GM12878 (cell line): ENCODE data around the gene TIMM21. TPM values are rescaled to one million over a fixed set of nuclear protein-coding genes. Genes with fewer than 3 reads are reported as not detected.

ENCODE experiments used
- ATAC-seq: fragments of 200-7000 bp; cut with Tn5 transposase; 3 replicates; pipeline ENCODE4 v1.9.1; 2020; ENCODE audit warnings: mild to moderate bottlenecking, moderate library complexity
- BruUV-seq: library from RNA; stranded (reverse); fragments of 400-500 nt; replicated peaks from 2 replicates; lab custom pipeline; 2021; lab: Mats Ljungman, UMichigan
- CTCF ChIA-PET: fragments of 300-600 bp; sonication (Branson Sonifier 250); formaldehyde crosslinking; extraction: SDS; loops from one replicate; lab custom pipeline; 2021; ENCODE audit warnings: inconsistent platforms; lab: Yijun Ruan, JAX
- POLR2A ChIA-PET: fragments of 350-600 bp; formaldehyde crosslinking; extraction: SDS; loops from one replicate; lab custom pipeline; 2021; ENCODE audit warnings: inconsistent platforms; lab: Charles Lee
- RAD21 ChIA-PET: fragments of 300-600 bp; sonication (Branson Sonifier 250); formaldehyde crosslinking; loops from one replicate; lab custom pipeline; 2023; ENCODE audit warnings: antibody characterized with exemption; ENCODE audit not compliant: unreplicated experiment; lab: Charles Lee
- SMC1A ChIA-PET: fragments of 300-600 bp; sonication (Branson Sonifier 250); formaldehyde crosslinking; loops from one replicate; lab custom pipeline; 2023; ENCODE audit not compliant: unreplicated experiment, uncharacterized antibody; lab: Charles Lee
- DNase-seq: peaks from one replicate; pipeline ENCODE4 v3.0.0-alpha.2; 2011; ENCODE audit warnings: low read depth, low spot score
- FAIRE-seq: peaks from 3 replicates; lab custom pipeline; 2011; peaks lifted over from hg19 to GRCh38; lab: Jason Lieb, UNC
- H2AFZ ChIP-seq: 2 replicates; pipeline ENCODE4 v1.6.0; 2011; ENCODE audit warnings: low read depth, low read length, control low read depth; ENCODE audit not compliant: control insufficient read depth
- H3K27ac ChIP-seq: 2 replicates; pipeline ENCODE4 v1.5.1; 2011; ENCODE audit warnings: control low read depth; ENCODE audit not compliant: control insufficient read depth, insufficient read depth
- H3K27me3 ChIP-seq, 2 experiments: replicated peaks in 1 of 2; 2 replicates each; pipeline versions ENCODE4 v1.6.0 to v1.6.1; 2011; ENCODE audit warnings: low read length in 1 of 2; ENCODE audit not compliant: control insufficient read depth in 2 of 2, insufficient read depth in 2 of 2
- H3K36me3 ChIP-seq, 2 experiments: 2 replicates each; pipeline ENCODE4 v1.5.1; 2011; ENCODE audit warnings: low read length in 1 of 2; ENCODE audit not compliant: control insufficient read depth in 2 of 2, insufficient read depth in 2 of 2
- H3K4me1 ChIP-seq: 2 replicates; pipeline ENCODE4 v1.6.1; 2011; ENCODE audit warnings: mild to moderate bottlenecking, low read length, moderate library complexity, mixed read lengths; ENCODE audit not compliant: control insufficient read depth, insufficient read depth
- H3K4me2 ChIP-seq: 2 replicates; pipeline ENCODE4 v1.6.0; 2011; ENCODE audit warnings: control low read depth; ENCODE audit not compliant: control insufficient read depth, insufficient read depth
- H3K4me3 ChIP-seq: fragments of 200-600 bp; sonication (generic); 2 replicates; pipeline ENCODE4 v1.5.1; 2016
- H3K79me2 ChIP-seq: 2 replicates; pipeline ENCODE4 v1.6.0; 2011; ENCODE audit warnings: low read length; ENCODE audit not compliant: control insufficient read depth, insufficient read depth
- H3K9ac ChIP-seq: 2 replicates; pipeline ENCODE4 v1.8.0; 2011; ENCODE audit warnings: low read length, control low read depth, mixed read lengths; ENCODE audit not compliant: control insufficient read depth, insufficient read depth
- H3K9me3 ChIP-seq: replicated peaks from 3 replicates; pipeline ENCODE4 v1.5.1; 2011; ENCODE audit warnings: mild to moderate bottlenecking, low read length; ENCODE audit not compliant: control insufficient read depth, insufficient read depth
- H4K20me1 ChIP-seq: 2 replicates; pipeline ENCODE4 v1.6.0; 2011; ENCODE audit not compliant: control insufficient read depth, insufficient read depth
- EED ChIP-seq: sonication (generic); IDR thresholded peaks from 2 replicates; pipeline ENCODE4 v1.6.1; 2016; ENCODE audit warnings: antibody characterized with exemption, low read depth
- EGR1 ChIP-seq, 2 experiments: IDR thresholded peaks; 1 replicate in 1 of 2; 2 replicates in 1 of 2; pipeline ENCODE4 v1.6.1; 2011 to 2012; ENCODE audit warnings: low read depth in 2 of 2, low read length in 2 of 2, borderline replicate concordance in 1 of 2, mild to moderate bottlenecking in 1 of 2, moderate library complexity in 1 of 2
- NFXL1 ChIP-seq: fragments of 450-650 bp; IDR thresholded peaks from 2 replicates; pipeline ENCODE4 v1.6.1; 2017; ENCODE audit warnings: antibody characterized with exemption, mild to moderate bottlenecking, borderline replicate concordance
- NFYB ChIP-seq: IDR thresholded peaks from 2 replicates; pipeline ENCODE4 v1.6.1; 2011; ENCODE audit warnings: low read depth, mild to moderate bottlenecking, low read length, improper control_type of control experiment, moderate library complexity; ENCODE audit not compliant: insufficient read depth
- RAD21 ChIP-seq: IDR thresholded peaks from 2 replicates; pipeline ENCODE4 v1.6.1; 2011; ENCODE audit warnings: mild to moderate bottlenecking, low read depth, low read length, moderate library complexity; ENCODE audit not compliant: insufficient read depth
- RFX5 ChIP-seq: IDR thresholded peaks from 2 replicates; pipeline ENCODE4 v1.6.1; 2011; ENCODE audit warnings: low read depth, low read length, improper control_type of control experiment
- SIN3A ChIP-seq: IDR thresholded peaks from 2 replicates; pipeline ENCODE4 v1.6.1; 2012; ENCODE audit warnings: low read depth, low read length, improper control_type of control experiment
- SMAD1 ChIP-seq: fragments of 450-650 bp; IDR thresholded peaks from 2 replicates; pipeline ENCODE4 v1.6.1; 2018; ENCODE audit warnings: mild to moderate bottlenecking, low read depth; ENCODE audit not compliant: partially characterized antibody
- SREBF2 ChIP-seq: IDR thresholded peaks from 2 replicates; pipeline ENCODE4 v1.6.1; 2012; ENCODE audit warnings: mild to moderate bottlenecking, low read length
- ZBED1 ChIP-seq: IDR thresholded peaks from 2 replicates; pipeline ENCODE4 v1.6.1; 2016; ENCODE audit warnings: borderline replicate concordance
- ZNF217 ChIP-seq: fragments of 450-650 bp; IDR thresholded peaks from 2 replicates; pipeline ENCODE4 v1.6.1; 2017; ENCODE audit warnings: antibody characterized with exemption, mild to moderate bottlenecking
- WGBS: methylation state at CpG from one replicate; pipeline ENCODE4 v1.1.6; 2016; ENCODE audit warnings: low lambda C conversion rate; ENCODE audit not compliant: insufficient replicate concordance, insufficient coverage; ENCODE audit errors: missing lambda C conversion rate; 5-methylcytosine and 5-hydroxymethylcytosine counted together
- in situ Hi-C: fragments of 300-500 bp; cut with MboI; formaldehyde crosslinking; loops from 9 replicates; pipeline ENCODE4 v1.14.3; 2018; ENCODE audit warnings: mixed read lengths
- intact Hi-C: fragments of 100-400 bp; cut with micrococcal nuclease; formaldehyde crosslinking; loops from one replicate; pipeline ENCODE4 v1.14.2; 2022; ENCODE audit not compliant: unreplicated experiment
- polyA plus RNA-seq, 11 experiments: library from polyadenylated mRNA; depleted of rRNA in 4 of 11; unstranded in 6 of 11; stranded (reverse) in 5 of 11; fragments of >200 nt; fragmentation: Nextera tagmentation in 4 of 11; fragmentation: Illumina TruSeq in 1 of 11; extraction: Ambion mirVana in 4 of 11; extraction: Trizol in 1 of 11; gene quantifications; 1 replicate in 1 of 11; 2 replicates in 10 of 11; pipeline versions ENCODE4 v1.2.1 to v1.2.3, GENCODE V29; 2011 to 2016; ENCODE audit warnings: inconsistent platforms in 2 of 11, missing spikeins in 2 of 11, low read depth in 1 of 11
- total RNA-seq, 4 experiments: library from RNA; depleted of rRNA in 3 of 4; stranded (reverse); fragments of >200 nt in 3 of 4; fragmentation: Illumina TruSeq in 1 of 4; extraction: Trizol in 1 of 4; gene quantifications; 2 replicates each; pipeline versions ENCODE4 v1.2.1 to v1.2.3, GENCODE V29; 2013 to 2021
- TF ChIP-seq, protein P1 (sequence below): IDR thresholded peaks from 2 replicates; pipeline ENCODE4 v1.6.1; 2012; ENCODE audit warnings: low read length, inconsistent platforms
- TF ChIP-seq, protein P2 (sequence below): fragments of 150-350 bp; IDR thresholded peaks from 2 replicates; pipeline ENCODE4 v1.6.1; 2016; ENCODE audit warnings: low read depth, low read length
- TF ChIP-seq, protein P3 (sequence below): IDR thresholded peaks from 2 replicates; pipeline ENCODE4 v1.6.1; 2011; ENCODE audit warnings: borderline replicate concordance, low read depth, mild to moderate bottlenecking, moderate library complexity, low read length; ENCODE audit not compliant: insufficient read depth, poor library complexity, severe bottlenecking
- TF ChIP-seq, protein P4 (sequence below): fragments of 450-650 bp; IDR thresholded peaks from 2 replicates; pipeline ENCODE4 v1.6.1; 2017; ENCODE audit warnings: antibody characterized with exemption, mild to moderate bottlenecking, moderate library complexity

The TIMM21 gene
- total and polyA plus RNA-seq, 10 of the 15 experiments (the other 5 are each of a cell fraction or from before 2014, with no cell fraction given), result 39.5 to 203 (median 83.4) TPM

DNA sequence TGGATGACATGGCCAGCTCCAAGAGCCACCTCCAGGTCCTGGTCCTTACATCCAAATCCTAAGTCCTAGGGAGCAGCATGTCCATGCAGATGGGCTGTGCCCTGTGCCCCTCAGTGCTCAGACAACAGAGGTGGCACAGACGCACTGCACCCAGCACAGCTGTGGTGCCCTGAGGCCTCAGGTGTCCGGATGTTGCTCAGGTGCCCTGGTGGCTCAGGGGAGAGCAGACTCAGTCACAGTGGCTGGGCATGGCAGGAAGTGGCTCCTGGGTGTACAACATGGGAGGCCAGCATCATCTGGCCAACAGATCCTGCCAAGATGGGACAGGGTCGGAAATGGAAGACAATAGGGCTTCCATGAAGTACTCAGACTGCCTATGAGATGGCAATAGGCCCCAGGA, 50.1 kb downstream of the TIMM21 start:
- ATAC-seq, result no peak
- POLR2A ChIA-PET, result no interaction called here
- FAIRE-seq, result no peak
- TF ChIP-seq SREBF2 (no peak), EED (no peak), EGR1 (IDR thresholded peaks at IDR 0.05; ENCODE audit: borderline replicate concordance in 1 of 2, low read depth in 2 of 2, low read length in 2 of 2) (no peak), RFX5 (no peak), NFXL1 (no peak), ZBED1 (no peak), NFYB (no peak), SIN3A (no peak), ZNF217 (no peak), SMAD1 (no peak), RAD21 (no peak)
- TF ChIP-seq, protein P1, sequence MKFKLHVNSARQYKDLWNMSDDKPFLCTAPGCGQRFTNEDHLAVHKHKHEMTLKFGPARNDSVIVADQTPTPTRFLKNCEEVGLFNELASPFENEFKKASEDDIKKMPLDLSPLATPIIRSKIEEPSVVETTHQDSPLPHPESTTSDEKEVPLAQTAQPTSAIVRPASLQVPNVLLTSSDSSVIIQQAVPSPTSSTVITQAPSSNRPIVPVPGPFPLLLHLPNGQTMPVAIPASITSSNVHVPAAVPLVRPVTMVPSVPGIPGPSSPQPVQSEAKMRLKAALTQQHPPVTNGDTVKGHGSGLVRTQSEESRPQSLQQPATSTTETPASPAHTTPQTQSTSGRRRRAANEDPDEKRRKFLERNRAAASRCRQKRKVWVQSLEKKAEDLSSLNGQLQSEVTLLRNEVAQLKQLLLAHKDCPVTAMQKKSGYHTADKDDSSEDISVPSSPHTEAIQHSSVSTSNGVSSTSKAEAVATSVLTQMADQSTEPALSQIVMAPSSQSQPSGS, result no peak
- TF ChIP-seq, protein P2, sequence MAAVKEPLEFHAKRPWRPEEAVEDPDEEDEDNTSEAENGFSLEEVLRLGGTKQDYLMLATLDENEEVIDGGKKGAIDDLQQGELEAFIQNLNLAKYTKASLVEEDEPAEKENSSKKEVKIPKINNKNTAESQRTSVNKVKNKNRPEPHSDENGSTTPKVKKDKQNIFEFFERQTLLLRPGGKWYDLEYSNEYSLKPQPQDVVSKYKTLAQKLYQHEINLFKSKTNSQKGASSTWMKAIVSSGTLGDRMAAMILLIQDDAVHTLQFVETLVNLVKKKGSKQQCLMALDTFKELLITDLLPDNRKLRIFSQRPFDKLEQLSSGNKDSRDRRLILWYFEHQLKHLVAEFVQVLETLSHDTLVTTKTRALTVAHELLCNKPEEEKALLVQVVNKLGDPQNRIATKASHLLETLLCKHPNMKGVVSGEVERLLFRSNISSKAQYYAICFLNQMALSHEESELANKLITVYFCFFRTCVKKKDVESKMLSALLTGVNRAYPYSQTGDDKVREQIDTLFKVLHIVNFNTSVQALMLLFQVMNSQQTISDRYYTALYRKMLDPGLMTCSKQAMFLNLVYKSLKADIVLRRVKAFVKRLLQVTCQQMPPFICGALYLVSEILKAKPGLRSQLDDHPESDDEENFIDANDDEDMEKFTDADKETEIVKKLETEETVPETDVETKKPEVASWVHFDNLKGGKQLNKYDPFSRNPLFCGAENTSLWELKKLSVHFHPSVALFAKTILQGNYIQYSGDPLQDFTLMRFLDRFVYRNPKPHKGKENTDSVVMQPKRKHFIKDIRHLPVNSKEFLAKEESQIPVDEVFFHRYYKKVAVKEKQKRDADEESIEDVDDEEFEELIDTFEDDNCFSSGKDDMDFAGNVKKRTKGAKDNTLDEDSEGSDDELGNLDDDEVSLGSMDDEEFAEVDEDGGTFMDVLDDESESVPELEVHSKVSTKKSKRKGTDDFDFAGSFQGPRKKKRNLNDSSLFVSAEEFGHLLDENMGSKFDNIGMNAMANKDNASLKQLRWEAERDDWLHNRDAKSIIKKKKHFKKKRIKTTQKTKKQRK, result no peak
- TF ChIP-seq, protein P3, sequence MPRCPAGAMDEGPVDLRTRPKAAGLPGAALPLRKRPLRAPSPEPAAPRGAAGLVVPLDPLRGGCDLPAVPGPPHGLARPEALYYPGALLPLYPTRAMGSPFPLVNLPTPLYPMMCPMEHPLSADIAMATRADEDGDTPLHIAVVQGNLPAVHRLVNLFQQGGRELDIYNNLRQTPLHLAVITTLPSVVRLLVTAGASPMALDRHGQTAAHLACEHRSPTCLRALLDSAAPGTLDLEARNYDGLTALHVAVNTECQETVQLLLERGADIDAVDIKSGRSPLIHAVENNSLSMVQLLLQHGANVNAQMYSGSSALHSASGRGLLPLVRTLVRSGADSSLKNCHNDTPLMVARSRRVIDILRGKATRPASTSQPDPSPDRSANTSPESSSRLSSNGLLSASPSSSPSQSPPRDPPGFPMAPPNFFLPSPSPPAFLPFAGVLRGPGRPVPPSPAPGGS, result no peak
- TF ChIP-seq, protein P4, sequence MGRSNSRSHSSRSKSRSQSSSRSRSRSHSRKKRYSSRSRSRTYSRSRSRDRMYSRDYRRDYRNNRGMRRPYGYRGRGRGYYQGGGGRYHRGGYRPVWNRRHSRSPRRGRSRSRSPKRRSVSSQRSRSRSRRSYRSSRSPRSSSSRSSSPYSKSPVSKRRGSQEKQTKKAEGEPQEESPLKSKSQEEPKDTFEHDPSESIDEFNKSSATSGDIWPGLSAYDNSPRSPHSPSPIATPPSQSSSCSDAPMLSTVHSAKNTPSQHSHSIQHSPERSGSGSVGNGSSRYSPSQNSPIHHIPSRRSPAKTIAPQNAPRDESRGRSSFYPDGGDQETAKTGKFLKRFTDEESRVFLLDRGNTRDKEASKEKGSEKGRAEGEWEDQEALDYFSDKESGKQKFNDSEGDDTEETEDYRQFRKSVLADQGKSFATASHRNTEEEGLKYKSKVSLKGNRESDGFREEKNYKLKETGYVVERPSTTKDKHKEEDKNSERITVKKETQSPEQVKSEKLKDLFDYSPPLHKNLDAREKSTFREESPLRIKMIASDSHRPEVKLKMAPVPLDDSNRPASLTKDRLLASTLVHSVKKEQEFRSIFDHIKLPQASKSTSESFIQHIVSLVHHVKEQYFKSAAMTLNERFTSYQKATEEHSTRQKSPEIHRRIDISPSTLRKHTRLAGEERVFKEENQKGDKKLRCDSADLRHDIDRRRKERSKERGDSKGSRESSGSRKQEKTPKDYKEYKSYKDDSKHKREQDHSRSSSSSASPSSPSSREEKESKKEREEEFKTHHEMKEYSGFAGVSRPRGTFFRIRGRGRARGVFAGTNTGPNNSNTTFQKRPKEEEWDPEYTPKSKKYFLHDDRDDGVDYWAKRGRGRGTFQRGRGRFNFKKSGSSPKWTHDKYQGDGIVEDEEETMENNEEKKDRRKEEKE, result no peak

More for the DNA sequence above, 50.1 kb downstream of the TIMM21 start:
- H3K27me3 ChIP-seq, result peaks cover 0 to 1% of the 10 kb centered on the region in 2 experiments; a peak in 1 of 4 replicates
- H3K9ac ChIP-seq, result no peak overlapping the region
- in situ Hi-C loops (loop anchor here (5.0 kb wide), 3 partner anchors 134 to 354 kb away; partner anchors contain the start of gene CNDP2), intact Hi-C loops (loop anchor here (5.0 kb wide), 1 partner anchor 279 kb away; no protein-coding TSS in a partner anchor)
- no peak overlapping the region for H3K4me3 ChIP-seq
- no peaks in the 10 kb centered on the region for H3K36me3 ChIP-seq
- BruUV-seq, result no TSS peak
- CTCF ChIA-PET, result interaction anchor here (0.7 to 4.0 kb wide), 8 partner anchors 48 to 353 kb away, joined by 3 to 79 read pairs (median 11); no protein-coding TSS in a partner anchor
- no peaks in the 10 kb centered on the region for H3K4me1 ChIP-seq
- WGBS, result 2% methylated on average over 3 of the region's 3 CpGs
- no peaks in the 10 kb centered on the region for H3K79me2 ChIP-seq
- RAD21 ChIA-PET, result interaction anchor here (2.0 to 4.0 kb wide), 3 partner anchors 144 to 353 kb away, joined by 6 to 44 read pairs (median 13); no protein-coding TSS in a partner anchor
- H3K9me3 ChIP-seq, result no peaks in the 10 kb centered on the region
- no peak overlapping the region for H2AFZ ChIP-seq
- no peak overlapping the region for H3K4me2 ChIP-seq
- no peak for DNase-seq
- SMC1A ChIA-PET, result interaction anchor here (1.4 to 4.3 kb wide), 3 partner anchors 144 to 353 kb away, joined by 4 to 45 read pairs (median 6); no protein-coding TSS in a partner anchor
- no peak overlapping the region for H3K27ac ChIP-seq
- no peaks in the 10 kb centered on the region for H4K20me1 ChIP-seq
